Stimulated activated CD4-positive, alpha-beta T cell treated with anti-CD3 and anti-CD28 coated beads, TNF-alpha, amount 100 ng/mL, for 4 hours (primary cell): Measurements from ENCODE around the gene ADK.

Source experiments
- DNase-seq, 3 experiments: peaks; one replicate each; pipeline ENCODE4 v3.0.0-alpha.2; 2020; ENCODE audit warnings: low read depth in 3 of 3

The ADK gene

DNA sequence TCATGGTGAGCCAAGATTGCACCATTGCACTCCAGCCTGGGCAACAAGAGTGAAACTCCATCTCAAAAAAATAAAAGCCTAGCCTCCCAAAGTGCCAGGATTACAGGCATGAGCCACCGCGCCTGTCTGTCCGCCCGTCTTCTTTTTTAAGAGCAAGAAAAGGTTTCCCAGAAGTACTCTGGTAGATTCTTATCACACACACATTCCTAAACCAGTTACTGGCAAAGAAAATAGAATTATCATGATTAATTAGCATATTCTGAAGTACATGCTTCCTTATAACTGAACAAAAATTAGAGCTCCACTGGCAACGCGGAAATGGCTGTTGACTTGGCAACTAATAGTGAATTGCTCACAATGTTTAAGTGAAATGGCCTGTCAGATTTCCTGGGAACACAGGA is 87.0 kb downstream of the ADK start:
- no peak for DNase-seq

GRCh38 chr10:74238516-74238915 is 87.5 kb downstream of the ADK start:
- DNase-seq = no peak

GRCh38 chr10:74243067-74243466 is 92.0 kb downstream of the ADK start:
- DNase-seq = no peak

DNA sequence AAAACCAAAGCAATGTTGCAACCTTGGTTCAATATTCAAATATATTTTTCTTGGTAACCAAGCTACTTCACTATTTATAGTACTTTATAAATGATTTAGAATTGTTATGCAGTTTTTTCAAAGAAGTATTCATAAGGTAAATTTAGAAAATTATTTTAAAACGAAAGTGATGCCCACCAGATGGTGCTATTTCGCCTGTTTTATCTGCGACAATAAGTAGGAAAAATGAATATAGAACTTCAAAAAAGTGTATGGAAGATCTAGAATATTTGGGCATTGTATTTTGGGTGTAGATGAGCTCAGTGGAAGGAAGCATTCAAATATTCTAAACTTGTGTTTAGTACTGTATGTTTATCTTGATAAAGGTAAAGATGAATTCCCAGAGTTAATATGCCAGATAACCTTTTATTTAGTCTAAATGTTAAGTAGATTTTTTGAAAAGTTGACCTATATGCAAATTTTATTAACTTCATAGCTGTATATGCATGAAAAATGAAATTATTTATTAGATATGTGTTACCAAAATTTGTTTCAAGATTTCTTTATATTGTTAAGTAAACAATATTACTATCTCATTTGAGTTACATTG is 93.2 kb downstream of the ADK start:
- no peak for DNase-seq

DNA sequence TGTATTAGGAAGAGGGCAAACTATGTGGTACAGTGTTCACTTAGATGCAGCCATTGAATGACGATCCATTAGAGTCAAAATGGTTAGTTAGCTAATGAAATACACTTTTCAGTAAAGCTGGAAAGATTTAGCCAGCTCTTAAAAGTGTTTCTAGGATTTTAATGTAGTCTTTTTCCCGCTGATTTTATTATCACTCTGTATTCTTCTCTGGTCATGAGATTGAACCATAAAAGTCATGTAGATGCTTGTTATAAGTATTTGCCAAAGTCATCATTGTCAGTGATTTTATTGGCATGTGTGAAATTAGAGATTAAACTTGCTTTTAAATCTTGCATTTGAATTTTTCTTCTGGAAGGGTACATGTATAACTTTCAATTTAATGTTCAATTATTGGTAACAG is 93.8 kb downstream of the ADK start:
- no peak for DNase-seq

DNA sequence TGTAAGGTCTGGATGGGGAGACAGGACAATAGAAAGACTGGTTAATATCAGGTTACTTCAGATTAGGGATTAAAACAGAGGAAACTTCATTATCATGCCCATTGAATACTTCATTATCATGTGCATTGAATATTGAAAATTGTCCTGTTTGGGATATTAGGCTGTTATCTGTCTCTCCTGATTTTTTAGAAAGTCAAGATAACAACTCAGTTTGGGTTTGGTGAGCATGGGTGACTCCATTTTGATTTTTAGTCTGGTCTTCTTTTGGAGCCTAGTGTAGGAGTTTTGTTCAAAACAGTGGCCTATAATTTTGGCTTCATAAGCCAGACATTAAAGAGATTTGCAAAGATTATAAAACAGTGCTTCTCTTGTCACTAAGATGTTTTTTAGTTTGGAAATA is 95.5 kb downstream of the ADK start:
- DNase-seq = no peak

DNA sequence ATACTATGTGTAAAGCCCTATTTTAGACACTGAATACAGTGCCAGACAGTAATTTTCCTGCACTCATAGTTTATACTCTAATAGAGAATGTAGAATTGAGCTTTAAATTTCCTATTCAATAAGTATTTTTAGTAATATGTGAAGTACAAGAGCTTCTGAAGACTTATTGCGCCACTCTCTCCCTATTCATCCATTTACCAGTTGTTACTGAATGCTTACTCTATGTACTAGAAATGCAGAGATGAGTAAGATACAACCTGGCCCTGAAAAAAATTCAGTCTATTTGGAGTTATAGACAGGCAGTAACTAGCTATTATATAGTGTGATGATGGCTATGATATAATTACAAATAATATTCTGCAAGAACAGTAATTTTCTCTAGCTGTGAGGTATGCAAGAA is 98.8 kb downstream of the ADK start:
- no peak for DNase-seq

DNA sequence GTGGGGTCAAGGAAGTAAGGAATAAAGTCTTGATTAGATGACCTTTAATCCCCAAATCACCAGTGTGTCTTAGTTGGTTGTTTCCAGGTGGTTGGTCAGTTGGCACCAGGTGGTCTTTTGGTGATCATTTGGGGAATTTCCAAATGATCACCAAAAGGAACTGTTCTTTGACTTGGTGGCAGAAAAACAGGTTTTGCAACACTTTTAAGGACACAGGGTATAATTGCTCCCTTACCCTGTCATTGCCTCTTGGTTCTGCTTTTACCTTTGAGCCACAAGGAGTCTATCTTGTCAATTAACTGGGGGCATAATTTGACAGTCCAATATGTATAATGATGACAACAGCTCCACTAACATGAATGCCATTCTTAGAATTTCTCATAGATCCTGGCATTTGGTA is 104.2 kb downstream of the ADK start:
- no peak for DNase-seq

DNA sequence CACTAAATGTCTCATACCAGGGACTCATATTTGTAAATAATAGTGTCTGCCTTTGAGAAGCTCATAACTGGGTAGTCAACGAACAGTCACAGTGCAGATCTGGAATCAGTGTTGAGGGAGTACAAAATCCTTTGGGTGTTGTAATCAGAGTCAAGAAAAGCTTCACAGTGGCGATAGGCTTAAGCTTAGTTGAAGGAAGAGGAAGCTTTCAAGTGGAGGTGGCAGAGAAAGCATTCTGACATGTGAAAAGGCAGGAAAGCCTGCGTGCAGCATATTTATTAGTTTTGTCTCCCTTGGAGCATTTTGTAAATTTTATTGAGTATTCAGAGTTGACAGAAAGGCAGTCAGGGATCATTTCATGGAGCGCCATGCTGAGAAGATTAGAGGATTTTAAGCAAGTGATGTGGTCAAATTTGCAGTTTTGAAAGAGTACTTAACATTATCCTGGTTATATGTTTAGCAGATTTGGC is 104.9 kb downstream of the ADK start:
- no peak for DNase-seq

DNA sequence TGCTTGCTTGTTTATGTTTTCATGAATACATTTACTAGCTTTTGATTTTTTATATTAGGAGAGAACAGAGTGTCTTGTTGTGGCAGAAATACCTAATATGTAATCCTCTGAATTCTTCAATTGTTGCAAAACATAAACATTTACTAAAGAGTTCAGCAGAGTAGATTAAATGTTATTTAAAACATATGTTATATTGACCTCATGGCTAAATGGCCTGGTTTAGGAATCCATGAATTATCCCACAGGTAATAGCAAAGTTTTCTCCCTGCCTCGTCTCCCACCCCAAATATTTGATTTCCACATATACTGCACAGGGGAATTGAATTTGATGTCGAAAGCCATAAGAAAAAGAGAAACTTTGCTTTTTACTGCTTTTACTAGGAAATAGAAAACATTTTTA is 111.8 kb downstream of the ADK start:
- no peak for DNase-seq

- no peak for DNase-seq
Measured at GRCh38 chr10:74263996-74264395, 113.0 kb downstream of the ADK start.

- no peak for DNase-seq
Measured at GRCh38 chr10:74272288-74272687, 121.3 kb downstream of the ADK start.

DNA sequence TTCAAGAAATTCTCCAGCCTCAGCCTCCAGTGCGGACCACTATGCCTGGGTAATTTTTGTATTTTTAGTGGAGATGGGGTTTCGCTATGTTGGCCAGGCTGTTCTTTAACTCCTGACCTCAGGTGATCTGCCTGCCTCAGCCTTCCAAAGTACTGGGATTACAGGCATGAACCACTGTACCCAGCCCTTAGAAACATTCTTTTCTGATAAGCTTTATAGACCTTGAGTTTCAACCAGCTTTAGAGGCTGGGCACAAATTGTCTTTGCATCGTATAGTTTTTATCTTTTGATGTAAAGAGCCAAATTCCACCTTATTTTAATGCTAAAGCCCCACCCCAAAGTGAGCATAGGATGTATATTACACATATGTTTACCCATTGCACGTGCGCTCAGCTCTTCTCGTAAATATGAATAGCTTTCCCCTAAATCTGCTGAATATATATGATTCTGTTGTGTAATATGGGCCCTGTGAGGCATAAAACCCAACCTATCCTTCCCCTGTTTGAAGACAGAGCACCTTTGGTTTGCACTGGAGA is 124.8 kb downstream of the ADK start:
- DNase-seq = no peak

- DNase-seq = no peak
Measured at GRCh38 chr10:74276416-74276815, 125.4 kb downstream of the ADK start.

DNA sequence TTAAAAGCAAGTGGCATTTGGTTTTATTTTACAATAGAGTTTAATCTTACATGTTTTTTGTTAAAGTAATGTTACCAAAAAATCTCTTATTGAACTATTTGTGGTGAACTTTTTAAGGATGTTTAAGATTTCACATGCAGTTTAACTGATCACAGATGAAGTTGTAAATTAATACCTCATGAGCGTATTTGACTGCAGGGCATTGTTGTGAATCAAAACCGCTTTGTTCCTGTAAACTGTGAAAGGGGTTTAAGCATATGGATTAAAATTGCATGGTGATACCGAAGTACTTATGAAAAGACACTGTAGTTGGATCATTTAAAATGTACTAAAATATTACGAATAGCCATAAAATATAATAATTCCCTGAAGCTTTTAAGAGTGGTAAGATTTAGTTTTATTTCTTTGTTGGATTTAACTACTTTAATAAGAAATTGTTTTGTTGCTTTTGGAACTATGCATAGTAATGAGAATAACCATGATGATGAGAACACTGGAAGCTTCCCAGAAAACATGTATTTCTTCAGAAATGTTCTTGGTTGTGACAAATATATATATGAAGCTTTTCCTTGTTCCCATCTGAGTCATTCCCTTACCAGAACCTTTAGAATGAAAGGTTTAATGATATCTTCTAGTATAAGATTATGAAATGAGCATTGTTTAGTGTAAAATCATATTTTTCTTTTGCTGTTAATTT is 131.3 kb downstream of the ADK start:
- no peak for DNase-seq

DNA sequence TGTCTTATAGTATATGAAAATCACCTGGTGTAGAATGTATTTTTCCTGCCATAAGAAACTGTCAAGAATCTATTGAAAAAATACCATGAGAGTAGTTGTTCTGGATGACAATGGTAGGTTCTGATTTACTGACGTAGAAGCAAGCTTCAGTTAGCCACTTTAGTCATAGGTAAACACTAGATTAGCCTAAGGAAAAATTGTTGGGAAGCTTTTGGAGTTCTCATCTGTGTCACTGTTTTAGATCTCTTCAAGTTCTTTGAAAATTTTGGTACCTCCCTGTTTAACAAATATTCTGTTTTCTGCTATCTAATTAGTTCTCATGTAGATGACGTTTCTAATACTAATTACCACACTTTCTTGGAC is 131.8 kb downstream of the ADK start:
- DNase-seq = no peak

- DNase-seq = no peak
Measured at GRCh38 chr10:74289188-74289587, 138.2 kb downstream of the ADK start.

DNA sequence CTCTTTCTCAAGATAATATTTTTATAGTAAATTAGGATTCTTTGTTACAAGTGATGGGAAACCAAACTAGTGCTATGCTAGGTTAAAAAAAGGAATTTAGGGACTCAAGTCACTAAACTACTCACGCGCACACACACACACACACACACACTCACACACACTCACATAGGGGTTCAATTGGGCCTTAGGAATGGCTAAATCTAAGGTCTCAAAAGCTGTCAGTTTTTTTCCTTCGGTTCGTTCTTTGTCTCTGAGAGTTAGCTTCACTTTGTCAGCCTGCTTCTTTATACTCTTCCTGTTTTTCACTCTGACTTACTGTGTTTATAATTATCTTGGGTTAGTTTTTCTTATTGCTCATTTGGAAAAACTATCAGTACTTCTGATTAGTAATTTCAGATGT is 138.9 kb downstream of the ADK start:
- no peak for DNase-seq

DNA sequence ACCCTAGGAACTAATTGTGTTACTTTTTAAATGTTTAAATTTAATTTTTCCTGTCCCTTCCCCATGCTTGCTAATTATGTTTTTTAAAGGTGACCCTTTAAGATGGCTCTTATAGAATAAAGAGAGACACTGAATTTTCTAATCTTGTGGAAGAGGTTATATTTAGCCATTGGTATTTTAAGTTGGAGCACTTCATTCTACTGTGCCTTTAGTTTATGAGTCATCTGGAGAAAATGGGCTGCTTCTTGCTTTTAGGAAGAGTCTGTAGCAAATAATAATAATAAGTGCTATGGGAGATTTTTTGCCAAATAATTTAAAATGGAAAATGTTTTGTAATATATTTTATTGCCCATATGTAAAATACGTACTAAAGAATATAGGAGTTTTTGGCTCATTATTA is 139.7 kb downstream of the ADK start:
- no peak for DNase-seq

GRCh38 chr10:74292871-74293427 is 141.9 kb downstream of the ADK start:
- no peak for DNase-seq

DNA sequence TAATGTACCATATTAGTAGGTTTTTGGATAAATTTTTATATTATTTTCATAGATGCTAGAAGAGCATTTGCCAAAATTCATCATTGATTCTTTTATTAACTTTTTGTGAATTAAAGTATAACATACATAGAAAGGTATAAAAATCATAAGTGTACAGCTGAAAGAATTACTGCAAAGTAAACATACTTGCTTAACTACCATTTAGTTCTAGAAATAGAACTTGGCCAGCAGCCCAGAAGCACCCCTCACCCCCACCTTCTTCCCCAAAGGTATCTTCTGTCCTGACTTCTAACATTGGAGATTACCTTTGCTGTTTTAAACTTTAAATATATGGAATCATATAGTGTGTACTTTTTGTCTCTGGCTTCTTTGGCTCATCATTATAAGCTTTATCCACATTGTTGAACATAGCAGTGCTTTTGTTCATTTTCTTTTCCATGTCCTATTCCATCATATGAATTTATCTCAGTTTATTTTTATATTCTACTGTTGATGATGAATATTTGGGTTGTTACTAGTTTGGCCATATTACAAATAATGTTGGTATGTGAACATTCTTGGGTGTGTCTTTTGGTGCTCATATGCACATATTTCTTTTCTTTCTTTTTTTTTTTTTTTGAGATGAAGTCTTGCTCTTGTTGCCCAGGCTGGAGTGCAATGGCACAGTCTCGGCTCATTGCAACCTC is 142.8 kb downstream of the ADK start:
- no peak for DNase-seq

DNA sequence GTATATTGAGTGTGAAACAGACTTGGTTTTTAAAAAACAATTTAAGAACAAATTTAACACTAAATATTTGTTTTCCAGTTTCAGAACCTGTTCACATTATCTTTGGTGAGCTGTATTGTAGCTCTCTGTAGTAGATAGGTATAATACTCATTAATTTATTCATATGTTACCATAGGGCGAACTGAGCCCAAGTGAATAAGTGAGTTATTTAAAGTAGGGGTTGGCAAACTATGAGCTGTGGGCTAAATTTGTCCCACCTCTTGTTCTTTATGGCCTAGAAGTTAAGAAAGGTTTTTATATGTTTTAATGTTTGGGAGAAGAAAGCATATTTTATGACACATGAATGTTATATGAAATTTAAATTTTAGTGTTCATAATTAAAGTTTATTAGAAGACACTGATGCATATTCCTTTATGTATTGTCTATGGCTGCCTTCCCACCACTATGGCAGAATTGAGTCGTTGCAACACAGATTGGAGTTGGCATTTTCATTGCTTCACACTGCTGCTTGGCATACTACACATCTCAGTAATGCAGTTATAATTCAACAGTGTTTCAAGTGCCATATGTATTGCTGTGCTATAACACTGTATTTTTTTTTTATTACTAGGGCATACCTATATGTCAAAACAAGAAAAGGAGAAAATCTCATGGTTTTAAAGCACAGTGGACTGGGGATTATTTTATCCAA is 146.5 kb downstream of the ADK start:
- no peak for DNase-seq
